ENCODE measurements around the gene DCDC2C.

Gene DCDC2C

DNA sequence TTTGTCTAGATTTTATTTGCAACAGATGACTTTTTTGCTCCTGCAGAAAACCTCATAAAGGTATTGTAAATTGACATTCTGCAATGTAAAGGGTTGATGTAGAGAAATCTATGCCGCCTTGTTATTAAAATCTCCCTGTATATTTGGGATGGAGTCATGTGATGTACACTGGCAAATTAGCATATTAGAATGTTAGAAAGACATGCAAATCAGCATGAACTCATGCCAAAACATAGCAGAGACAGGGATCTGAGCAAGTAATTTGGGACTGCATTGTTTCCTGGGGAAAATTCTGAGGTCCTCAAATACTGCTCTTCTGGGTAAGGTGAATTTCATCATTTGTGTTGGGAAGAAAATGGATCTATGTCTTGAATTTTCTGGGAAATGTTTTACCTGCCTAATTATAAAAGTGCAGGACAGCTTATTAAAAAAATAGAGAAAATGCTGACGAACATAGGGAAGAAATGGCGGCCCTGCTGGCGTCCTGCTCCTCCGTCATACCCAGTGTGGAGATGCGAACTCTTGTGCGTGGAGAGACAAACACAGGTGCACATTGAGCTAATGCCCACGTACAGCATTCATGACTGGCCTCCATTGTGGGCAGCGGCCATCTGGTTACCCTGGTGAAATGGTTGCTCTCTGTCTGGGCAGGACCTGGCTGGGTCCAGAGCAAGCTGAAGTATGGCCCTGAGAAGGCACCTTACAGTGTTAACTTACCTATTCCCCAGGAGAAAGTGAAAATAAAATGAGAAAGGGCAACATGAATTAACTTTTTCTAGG is 29.1 kb upstream of the DCDC2C start:
- DNase-seq, result no peak

DNA sequence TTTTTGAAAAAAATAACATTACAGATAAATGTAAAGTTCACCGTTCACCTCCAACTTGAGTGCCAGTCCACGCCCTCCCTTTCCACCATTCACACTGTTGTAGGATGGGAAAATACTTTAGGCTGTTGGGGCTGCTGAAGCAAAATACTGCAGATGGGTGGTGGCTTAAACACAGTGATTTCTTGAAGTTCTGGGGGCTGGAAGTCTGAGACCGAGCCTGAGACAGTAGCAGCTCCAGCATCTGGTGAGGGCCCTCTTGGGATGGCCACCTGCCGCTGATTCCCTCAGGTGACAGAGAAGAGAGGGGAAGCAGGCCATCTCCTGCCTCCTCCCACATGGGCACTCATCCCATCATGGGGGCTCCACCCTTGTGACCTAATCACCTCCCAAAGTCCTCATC is 27.7 kb upstream of the DCDC2C start:
- DNase-seq, result no peak

DNA sequence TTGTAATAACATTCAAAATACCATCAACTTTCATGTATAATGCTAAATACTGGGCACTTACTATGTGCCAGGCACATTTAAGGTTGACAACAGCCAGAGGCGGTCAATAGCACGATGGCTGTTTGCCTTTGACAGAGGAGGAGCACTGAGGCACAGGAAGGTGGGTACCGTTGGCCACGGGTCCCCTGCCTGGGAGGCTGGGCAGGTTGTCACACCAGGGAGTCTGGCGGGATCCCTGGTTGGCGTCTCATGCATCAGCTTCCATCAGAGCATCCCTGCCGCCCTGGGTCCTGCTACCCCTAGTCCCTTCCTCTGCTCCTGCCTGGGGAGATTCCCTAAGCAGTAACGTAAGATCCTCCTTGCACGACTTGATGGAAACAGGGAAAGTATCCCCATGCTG is 25.9 kb upstream of the DCDC2C start:
- no peak for DNase-seq

GRCh38 chr2:3678212-3678611 is 25.2 kb upstream of the DCDC2C start:
- no peak for DNase-seq

DNA sequence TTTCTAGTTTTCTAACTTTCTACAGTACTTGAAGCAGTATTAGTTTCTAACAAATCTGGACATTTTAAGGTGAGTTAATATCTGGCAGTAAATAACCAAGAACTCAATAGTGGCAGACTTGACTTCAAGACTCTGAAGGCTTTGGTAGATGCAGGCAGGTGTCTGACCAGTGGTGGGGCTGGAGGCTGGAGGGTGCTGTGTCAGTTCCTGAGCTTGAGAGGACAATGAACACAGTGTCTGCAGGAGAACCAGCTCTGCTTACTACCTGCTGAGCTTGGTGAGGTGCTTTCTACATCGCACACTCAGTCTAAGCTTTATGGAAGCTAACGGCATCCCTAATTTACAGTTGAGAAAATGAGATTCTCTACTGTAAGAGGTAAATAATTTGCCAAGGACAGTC is 24.2 kb upstream of the DCDC2C start:
- DNase-seq, result no peak

GRCh38 chr2:3679616-3680393 is 23.6 kb upstream of the DCDC2C start:
- DNase-seq, result no peak

- no peak for DNase-seq
Observed at GRCh38 chr2:3680548-3681345, 22.6 kb upstream of the DCDC2C start.

GRCh38 chr2:3681625-3682024 is 21.8 kb upstream of the DCDC2C start:
- no peak for DNase-seq

DNA sequence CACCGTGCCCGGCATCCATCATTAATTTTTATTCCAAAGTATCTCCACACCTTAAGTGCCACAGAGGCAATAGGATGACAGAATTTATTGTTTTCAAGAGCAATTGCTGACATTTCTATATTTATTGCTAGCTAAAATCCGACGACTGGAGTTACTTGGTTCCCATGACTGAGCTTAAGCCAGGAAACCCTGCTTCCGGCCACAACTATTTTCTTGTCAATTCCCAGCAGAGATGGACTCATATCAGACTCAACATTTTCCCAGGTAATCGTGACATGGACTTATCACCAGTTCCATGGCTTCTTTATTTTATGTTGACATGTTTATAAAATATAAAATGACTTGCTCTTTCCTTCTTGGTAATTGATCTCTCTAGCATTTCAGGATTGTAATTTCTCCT is 20.6 kb upstream of the DCDC2C start:
- no peak for DNase-seq

DNA sequence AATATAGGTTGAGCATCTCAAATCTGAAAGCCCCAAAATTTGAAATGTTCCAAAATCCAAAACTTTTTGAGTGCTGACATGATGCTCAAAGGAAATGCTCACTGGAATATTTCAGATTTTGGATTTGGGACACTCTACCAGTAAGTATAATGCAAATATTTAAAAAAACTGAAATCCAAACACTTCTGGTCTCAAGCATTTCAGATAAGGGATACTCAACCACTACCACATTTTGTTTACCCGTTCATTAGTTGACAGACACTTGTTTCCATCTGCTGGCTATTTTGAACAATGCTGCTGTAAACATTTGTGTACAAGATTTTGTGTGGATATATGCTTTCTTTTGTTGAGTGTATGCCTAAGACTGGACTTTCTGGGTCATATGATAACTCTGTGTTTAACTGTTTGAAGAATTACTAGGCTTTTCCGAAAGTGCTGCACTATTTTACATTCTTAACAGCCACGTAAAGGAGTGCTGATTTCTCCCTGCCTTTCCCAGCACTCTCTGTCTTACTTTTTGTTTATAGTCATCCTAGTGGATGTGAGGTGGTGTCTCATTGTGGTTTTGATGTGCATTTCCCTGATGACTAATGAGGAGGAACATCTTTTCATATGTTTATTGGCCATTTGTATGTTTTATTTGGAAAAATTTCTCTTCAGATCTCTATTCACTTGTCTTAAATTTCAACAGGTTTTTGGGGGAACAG is 19.5 kb upstream of the DCDC2C start:
- DNase-seq, result no peak

DNA sequence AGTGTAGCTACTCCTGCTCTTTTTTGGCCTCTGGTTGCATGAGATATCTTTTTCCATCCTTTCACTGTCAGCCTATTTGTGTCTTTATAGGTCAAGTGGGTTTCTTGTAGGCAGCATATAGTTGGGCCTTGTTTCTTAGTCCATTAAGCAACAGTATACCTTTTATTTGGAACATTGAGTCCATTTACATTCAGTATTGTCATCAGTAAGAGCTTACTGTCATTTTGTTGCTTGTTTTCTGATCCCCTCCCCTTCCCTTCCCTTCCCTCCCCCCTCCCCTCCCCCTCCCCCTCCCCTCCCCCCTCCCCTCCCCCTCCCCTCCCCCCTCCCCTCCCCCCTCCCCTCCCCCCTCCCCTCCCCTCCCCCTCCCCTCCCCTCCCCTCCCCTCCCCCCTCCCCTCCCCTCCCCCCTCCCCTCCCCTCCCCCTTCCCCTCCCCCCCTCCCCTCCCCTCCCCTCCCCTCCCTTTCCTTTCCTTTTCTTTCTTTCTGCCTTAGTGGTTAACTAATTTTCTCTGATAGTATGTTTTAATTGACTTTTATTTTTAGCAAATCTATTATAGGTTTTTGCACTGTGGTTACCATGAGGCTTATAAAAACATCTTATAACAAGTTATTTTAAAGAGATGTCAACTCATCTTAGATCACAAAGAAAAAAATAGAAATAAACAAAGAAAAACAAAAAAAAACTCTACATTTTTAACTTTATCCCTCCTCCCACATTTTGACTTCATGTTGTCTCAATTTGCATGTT is 13.2 kb upstream of the DCDC2C start:
- DNase-seq, result no peak

- DNase-seq, result no peak
Observed at GRCh38 chr2:3692375-3692774, 11.0 kb upstream of the DCDC2C start.

- DNase-seq, result no peak
Observed at GRCh38 chr2:3696545-3696944, 6.8 kb upstream of the DCDC2C start.

- no peak for DNase-seq
Observed at GRCh38 chr2:3701071-3701470, 2.3 kb upstream of the DCDC2C start.

DNA sequence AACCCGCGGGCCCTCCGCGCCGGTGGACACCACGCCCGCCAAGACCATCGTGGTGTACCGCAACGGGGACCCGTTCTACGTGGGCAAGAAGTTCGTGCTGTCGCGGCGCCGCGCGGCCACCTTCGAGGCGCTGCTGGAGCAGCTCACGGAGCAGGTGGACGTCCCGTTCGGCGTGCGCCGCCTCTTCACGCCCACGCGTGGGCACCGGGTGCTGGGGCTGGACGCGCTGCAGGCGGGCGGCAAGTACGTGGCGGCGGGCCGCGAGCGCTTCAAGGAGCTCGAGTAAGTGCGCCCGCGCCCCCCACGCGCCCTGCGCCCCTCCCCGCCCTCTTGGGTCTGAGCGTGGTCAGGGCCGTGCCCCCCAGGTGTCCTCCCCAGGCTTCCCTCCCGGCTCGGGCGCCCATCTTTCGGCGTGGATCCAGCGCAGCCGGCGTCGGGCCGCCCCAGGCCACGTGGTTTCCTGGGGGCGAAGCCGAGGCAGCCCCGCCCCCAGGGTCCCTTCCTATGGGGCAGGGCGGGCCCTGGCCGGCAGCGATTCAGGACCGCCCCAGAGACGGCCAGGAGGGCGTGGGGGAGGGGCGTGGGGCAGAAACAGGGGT is 481 bp downstream of the DCDC2C start:
- no peak for DNase-seq

DNA sequence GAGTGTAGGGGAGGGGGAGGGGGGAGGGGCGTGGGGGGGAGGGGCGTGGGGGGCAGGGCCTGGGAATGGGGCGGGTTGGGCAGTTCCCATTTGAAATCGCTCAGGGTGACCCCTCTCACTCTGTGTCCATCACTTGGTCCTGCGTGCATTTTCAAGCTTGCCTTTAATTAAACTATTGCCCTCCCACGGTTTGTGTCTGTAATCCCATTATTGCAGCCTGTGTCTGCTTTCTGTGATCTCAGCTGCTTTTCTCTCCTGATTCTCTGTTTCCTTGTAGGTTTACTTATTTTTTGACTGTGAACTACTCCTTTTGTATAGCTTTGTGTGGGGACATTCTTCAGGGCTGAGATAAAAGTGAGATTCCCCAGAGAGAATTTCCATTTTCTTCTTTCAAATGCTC is 1.3 kb downstream of the DCDC2C start:
- no peak for DNase-seq

DNA sequence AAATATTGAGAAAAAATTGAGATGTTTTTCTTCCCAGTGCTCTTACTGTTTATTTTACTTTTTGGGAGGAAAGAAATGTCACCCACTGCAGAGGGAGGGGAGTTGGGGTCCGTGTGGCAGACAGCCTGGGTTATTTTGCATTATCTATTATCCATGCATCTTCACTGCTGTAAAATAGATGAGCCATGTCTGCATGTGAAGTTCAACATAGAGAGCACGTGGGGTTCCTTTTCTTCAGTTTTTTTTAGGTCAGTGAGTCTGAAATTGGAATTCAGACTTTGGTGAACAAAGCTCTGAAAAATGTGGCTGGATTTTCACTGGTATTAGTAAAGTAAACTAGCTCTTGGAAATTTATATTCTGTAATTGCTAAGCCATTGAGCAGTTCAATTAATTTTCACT is 2.4 kb downstream of the DCDC2C start:
- no peak for DNase-seq

DNA sequence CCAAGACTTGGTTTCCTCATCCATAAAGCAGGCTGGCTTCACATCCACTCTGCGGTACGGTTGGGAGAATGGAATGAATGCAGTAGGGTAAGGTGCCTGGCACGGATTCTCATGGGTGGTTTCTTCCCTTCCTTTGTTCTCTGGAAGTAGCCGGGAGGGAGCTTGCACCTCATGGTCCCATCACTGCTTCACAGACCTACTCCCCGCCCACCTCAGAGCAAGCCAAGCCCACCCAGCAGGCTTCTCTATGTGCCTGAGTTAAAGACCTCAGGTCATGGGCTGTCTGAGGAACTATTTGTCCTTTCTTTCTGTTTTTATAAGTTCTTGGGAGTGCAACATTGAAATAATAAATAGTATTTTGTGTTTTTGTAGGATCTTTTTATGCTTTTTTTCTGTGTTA is 3.5 kb downstream of the DCDC2C start:
- no peak for DNase-seq

- no peak for DNase-seq
Observed at GRCh38 chr2:3708576-3708975, 5.2 kb downstream of the DCDC2C start.

DNA sequence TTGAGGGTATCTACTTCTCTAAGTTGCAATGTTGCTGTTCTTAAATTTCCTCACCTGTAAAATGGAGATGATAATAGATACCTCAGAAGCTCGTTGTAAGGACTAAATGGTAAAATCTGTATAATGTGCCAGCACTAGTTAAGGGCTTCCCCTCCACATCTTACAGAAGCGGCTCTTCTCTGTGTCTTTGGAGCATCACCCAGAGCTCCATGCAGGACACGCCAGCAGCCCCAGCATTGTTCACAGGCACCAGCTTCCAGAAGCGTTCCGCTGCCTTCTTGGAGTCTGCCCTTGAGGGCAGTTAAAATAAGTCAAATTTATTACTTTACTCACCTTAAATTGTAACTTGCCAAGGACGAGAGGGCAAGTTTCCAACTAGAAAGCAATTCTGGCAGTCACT is 5.8 kb downstream of the DCDC2C start:
- no peak for DNase-seq

- no peak for DNase-seq
Observed at GRCh38 chr2:3712424-3712823, 9.0 kb downstream of the DCDC2C start.
